ENCODE results near the gene NRXN3.

NRXN3 gene

DNA sequence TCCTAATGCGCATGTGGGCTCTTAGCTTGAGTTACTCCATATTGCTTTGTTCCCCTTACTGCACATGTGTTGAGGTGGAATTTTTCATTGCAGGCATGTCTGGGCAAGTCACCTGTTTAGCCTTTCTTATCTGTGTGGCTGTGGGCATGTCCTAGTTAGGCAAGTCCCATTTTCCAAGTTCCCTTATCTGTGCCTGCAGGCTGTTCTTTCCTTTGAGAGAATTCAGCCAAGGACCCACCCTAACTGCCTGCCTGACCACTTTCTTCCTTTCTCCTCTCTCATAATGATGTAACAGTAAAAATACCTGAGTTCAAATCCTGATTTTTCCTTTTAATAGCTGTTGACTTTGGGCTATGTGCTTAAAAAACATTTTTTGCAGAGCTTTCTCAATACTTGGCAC is 870.6 kb downstream of the NRXN3 start:
- DNase-seq: no peak

DNA sequence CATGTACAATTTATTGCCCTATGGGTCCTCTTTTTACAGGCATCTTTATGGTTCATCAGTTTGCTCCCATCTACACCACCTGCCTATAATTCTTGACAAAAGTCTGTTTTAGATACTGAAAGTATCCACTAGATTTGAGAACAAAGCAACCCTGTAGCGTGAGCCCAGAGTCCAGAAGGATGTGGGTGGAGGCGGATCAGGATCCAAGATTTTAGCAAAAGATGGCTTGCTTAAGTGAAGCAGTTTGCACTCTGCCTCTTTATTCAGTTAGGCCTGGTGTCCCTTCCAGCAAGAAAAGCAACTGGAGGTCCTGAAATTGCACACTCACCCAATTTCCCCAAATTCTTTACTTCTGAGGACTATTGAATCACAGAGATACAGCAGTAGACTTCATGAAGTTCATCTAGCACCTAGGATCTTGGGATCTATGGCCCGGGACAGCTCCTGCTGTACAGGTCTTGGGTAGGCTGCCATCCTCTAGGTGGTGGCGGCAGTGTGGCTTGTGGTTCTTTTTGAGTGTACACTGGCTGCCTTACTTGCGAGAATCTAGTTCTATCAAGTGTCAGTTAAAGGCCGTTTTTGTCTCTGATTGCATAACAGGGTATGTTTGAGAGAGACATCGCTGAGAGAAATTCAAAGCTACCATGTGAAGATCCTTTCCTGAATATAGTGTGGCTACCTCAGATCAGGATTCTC is 873.2 kb downstream of the NRXN3 start:
- DNase-seq: no peak

- DNase-seq: no peak
Measured at GRCh38 chr14:79044894-79045624, 874.9 kb downstream of the NRXN3 start.

DNA sequence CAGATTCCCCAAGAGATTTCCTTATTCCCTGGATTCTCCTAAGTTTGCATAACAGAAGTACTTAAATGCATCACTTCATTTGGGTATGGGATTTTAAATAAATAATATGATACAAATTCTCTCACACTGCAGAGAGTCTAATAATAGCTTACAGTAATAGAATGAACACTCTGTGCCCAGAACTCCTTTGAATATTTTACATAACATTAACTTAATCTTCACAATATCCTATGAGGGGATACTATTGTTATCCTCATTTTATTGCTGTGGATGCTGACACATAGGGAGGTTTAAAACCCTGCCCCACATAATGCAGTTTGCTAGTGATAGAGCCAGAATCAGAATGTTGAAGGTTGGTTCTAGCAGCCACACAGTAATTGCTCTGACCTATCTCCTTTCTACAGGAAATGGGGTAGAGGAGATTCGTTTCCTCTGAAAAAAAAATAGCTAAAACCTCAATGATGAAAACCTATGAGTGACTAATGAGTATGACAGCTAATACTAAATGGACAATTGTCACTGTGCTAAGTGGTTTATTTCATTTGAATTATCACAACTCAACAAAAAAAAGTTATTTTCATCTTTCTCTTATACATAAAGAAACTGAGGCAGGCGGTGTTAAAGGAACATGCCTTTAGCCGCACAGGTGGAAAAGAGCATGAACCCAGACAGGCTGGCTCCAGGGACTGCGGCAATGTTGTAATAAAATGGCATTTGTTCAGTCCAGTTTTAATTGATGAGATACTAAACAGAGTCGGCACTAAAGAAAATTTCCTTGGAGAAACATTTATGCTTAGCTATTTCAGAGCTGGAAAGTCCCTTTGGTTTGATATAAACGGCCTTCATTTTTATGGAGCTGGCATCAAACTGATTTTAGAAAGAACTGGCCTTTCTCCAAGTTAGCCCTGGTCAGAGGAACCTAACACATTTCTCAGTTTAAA is 880.9 kb downstream of the NRXN3 start:
- DNase-seq: no peak

DNA sequence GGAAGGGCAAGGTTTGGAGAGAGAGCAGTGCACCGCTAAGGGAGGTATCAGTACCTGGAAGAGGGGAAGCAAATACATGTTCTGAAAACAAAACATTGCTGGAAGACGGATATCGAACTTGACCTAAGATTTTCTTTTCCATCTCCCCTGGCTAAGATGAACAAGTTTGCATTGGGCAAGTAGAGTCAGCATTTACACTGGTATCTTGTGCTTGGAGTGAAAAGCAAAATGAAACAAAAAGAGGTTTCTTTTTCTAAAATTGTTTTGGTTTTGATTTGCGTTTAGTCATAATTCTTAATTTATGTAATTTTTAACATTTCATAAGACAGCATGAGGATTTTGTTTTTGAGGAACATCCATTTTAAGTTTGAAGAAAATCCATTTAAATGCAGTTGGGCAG is 881.6 kb downstream of the NRXN3 start:
- DNase-seq: no peak

DNA sequence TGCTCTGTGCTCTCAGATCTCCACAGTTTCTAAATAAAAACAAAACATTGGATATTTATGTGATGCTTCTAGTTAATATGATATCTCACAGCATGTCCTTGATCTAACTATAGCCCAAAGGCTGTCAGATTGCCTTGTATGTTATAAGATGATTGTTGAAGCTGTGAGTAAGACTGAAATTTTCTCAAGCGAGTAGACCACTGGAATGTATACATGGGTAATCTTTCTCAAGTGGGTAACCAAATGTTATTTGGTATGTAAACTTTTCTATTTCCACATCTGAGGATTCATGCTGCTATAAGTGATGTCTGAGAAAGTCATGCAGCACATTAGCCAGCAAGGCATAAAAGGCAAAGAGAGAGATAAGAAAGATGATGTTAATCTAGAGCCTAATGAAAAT is 886.7 kb downstream of the NRXN3 start:
- DNase-seq: no peak

GRCh38 chr14:79057333-79057732 is 887.2 kb downstream of the NRXN3 start:
- DNase-seq: no peak

DNA sequence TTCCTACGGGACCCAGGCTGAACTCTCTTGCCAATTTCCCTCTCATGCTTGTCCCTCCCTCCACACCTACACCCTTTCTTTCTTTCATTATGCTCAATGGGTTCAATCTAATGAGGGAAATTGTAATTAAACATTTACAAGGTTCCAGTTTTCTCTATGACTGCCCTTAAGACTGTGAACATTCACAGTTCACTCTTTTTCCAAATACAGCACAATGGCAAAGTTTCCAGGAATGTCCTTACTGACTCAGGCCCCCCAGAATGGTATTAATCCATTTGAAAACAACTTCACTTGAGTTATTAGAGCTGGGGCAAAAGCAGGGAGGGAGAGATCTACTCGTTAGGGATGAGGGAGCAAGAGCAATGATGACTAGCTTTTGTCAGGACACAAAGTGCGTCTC is 892.1 kb downstream of the NRXN3 start:
- DNase-seq: no peak

GRCh38 chr14:79064214-79064613 is 894.0 kb downstream of the NRXN3 start:
- DNase-seq: no peak

DNA sequence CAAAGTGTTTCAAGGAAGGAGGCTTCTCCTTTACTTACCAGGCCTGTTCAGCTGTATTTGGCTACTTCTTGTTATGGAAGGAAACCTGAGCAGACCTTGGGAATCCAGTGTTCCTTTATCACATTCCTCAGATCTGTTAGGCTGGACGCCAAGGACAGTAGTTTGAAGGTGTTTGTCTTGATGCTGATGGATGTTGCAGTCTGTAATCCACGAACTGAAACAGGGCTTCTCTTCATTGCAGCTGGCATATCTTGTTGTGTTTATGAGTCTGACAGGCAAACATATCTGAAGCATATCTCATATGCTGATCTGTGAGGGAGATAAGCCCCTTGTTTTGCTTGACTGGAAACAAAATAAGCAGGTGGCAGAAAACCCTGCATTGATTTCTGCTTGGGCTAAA is 904.3 kb downstream of the NRXN3 start:
- no peak for DNase-seq

GRCh38 chr14:79076428-79076827 is 906.3 kb downstream of the NRXN3 start:
- DNase-seq: no peak

GRCh38 chr14:79077096-79077495 is 906.9 kb downstream of the NRXN3 start:
- no peak for DNase-seq

- no peak for DNase-seq
Measured at GRCh38 chr14:79080040-79080439, 909.9 kb downstream of the NRXN3 start.

GRCh38 chr14:79082883-79083282 is 912.7 kb downstream of the NRXN3 start:
- DNase-seq: no peak

DNA sequence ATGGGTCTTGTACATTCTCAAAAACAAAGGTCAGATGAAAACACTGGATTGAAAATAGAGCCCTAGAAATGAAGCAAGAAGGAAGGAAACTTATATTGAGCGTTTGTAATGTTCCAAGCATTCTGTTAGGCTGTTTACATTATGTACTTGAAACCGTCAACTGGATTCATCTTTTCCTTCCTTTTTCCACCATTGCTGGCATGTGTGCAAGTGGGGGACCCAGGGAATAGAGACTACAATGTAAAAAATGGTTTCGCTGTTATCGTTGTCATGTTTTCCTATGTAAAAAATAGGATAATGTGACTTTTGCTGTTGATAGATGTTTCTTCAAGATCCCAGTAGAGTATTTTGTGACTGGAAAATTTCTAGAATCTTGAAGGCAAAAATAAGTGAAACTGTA is 913.2 kb downstream of the NRXN3 start:
- no peak for DNase-seq

DNA sequence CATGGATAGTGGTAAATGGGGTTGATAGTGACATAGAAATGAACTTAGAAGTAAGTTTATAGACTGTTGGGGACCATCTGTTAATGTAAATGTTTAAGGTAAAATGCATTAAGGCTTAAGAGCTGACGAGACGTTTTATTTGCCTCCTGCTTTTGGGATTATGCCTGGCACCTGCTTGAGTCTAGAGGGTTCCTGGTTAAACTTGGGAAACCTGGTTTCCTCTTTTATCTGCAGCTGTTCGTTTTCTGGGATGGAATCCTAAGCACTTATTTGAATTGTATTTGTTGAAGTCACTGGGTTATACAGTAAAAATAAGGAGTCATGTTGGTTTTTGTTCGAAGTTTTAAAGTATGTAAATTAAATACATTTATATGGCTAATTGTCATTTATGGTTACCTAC is 914.7 kb downstream of the NRXN3 start:
- no peak for DNase-seq

DNA sequence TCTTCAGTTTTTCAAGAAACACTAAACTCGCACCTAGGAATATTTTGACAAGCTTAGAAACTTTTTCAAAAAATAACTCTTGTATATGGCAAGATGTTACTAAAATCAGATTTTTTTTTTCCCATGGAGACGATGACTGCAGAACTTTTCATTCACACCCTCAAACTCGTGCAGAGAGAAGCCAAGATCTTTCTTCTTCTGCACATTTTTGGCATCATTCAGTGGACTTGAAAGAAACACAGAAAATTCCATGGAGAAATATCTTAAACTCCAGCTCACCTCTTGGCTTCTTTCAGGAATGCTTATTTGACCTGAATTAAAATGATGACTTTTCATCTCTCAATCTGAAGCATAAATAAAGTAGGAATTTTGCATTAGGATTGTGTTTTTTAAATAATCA is 919.4 kb downstream of the NRXN3 start:
- DNase-seq: no peak

DNA sequence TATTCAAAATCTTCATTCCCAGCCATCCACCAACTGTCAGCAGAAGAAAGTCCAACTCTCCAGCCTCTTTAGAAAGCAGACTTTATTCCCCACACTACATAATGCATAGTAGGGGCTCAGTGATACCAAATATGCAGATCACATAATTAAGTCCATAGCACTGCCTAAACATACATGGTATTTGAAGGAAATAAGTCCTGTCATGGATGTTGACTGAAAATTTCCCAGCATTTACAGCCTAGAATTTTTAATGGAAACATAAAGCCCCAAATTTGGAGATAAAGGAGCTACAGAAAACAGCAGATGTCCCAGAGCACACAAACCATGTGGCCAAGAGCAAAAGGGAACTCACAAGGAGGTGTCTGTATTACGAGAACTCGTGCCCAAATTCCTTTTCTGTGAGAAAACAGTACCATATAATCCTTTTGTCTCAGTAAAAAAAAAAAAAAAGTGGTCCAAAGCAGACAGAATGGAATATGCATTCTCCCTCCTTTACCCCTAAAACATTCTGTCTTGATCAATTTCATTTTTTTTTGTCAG is 920.5 kb downstream of the NRXN3 start:
- no peak for DNase-seq

DNA sequence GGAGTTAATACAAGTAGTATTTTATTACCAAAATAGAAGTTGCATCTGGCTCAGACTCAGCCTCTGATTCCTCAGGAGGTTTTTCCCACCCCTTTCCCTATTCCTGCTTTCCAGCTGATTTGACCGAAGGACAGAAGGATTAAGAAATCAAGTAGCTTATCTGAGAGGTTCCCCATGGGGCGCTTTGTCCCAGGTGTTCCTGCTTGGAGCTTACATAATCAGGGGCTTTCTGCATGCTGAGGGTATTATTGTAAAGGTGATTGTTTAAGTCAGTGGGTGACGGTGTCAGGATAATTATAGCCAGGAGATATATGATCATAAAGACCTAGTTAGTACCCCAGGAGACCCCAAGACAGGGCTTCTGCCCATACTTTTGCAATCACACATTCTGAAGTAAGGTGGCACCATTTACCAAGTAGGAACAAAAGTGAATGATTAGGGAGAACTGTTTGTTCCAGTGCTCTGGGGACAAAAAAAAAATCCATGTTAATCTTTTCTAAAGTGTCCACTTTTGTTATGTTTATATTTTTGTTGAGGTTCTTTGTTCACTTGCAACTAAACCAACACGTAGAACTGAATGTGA is 921.3 kb downstream of the NRXN3 start:
- no peak for DNase-seq

DNA sequence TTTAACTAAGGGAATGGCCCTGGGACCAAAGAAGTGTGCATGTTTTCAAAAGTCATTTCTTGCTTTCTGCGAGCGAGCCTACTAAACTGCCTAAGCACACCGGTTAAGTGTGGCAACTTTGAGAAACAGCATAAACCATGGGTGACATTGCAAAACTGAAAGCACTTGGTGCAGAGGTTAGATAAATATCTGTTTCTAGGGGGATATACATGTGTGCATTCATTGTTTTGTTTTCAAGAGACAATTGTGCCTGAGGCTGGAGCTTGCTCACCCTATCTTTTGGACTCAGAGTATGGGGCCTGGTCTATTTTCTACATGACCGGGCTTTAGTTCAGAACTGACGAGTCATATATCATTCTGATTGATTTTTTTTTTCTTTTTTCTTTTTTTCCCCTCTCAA is 923.4 kb downstream of the NRXN3 start:
- no peak for DNase-seq

DNA sequence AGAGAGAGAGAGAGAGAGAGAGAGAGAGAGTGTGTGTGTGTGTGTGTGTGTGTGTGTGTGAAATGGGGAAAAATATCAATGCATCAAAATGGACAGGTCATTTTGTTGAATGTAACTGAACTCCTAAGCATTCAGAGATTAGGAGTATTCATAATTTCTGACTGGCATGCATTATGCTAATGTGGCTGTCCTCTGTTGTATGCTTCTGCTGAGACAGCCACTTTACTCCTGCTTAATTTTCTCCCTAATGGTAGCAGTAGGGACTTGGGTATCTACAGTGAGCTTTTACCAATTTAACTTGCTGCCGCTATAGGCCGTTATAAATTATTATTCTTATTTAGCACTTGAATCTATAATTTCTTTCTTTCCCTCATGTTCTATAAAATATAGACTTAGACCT is 924.8 kb downstream of the NRXN3 start:
- no peak for DNase-seq

- no peak for DNase-seq
Measured at GRCh38 chr14:79096811-79097210, 926.6 kb downstream of the NRXN3 start.

DNA sequence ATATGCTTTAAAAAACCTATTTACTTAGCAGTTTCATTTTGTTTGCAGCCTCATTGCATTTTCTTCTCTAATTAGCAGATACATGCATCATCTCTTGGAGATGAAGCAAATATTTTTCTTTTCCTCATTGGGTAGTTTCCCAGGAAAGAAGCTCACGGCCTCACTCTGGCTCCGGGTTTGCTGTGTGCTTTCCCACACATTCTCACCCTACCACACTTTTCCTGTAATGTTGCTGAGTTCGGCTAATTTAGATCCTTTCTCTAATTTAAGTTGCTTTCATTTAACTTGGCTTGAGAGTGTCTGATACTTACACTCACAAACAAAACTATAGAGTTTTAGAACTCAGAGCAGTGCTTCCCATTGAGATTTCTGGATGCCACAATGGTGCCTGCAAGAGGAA is 928.2 kb downstream of the NRXN3 start:
- DNase-seq: no peak

Measured in stimulated activated CD8-positive, alpha-beta memory T cell treated with anti-CD3 and anti-CD28 coated beads, Interleukin-4, amount 100 ng/mL, for 48 hours (primary cell).